Activated CD8-positive, alpha-beta memory T cell treated with anti-CD3 and anti-CD28 coated beads for 48 hours (primary cell): ENCODE data around the gene SULT1A2.
"Not testable (repeated sequence)": the region's sequence is repeated elsewhere in the genome, so short reads cannot be mapped to it uniquely, and the experiment has no call there.

ENCODE experiments used
- DNase-seq, 3 experiments: peaks; one replicate each; pipeline ENCODE4 v3.0.0-alpha.2; 2020; ENCODE audit warnings: low read depth in 2 of 3, low spot score in 2 of 3

Gene SULT1A2

DNA sequence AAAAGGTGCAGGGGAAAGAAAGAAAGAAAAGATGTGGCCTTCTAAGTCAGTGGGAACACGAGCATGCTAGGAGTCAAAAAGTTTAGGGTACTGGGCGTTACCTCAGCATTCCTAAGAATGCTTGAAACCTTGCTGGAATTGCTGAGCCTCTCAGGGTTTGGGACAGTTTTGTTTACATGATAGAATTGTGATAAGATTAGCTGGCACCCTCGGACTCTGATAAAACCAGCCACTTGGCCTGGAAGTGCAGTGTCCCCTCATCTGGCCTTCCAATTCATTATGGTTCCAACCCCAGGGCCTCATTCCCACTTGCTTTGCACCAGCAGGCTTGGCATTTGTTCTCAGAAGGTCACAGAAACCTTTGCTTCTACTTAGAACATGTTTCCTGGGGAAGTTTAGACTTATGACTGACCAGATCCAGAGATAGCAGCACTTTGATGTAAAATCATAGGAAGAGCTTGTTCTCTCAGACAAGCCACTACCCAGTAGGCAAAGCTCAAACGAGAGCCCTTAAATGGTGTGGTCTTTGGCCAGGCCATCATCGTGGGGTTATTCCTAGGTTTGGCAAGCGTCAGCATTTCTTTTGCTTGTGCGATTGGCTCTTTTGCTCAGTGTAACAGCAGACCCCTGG, 35.2 kb downstream of the SULT1A2 start:
- no peak for DNase-seq

GRCh38 chr16:28558456-28558855, 38.4 kb downstream of the SULT1A2 start:
- DNase-seq: no peak

DNA sequence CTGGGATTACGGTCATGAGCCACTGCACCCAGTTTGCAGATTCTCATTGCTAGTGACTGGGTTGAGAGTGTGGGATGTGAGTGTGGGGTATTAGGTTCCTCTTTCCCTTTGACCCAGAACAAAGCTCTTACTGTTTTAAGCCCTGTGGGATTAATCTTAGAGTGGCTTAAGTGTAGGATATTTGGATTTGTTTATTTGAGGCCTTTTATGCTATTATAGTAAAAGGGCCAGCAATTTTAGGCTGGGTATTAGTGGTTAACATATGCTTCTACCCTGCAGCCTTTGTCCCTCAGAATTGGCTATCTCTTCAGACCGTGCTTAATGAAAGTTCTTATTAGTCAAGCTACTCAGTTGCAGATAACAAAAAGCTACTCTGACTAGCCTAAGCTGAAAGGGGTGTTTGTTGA, 39.9 kb downstream of the SULT1A2 start:
- no peak for DNase-seq

- DNase-seq: no peak
Observed at GRCh38 chr16:28555561-28555960, 41.3 kb downstream of the SULT1A2 start.

- no peak for DNase-seq
Observed at GRCh38 chr16:28554634-28555423, 42.0 kb downstream of the SULT1A2 start.

GRCh38 chr16:28553776-28554633, 42.8 kb downstream of the SULT1A2 start, which contains the start of gene SGF29:
Gene SGF29 (plus strand): TSS chr16:28553920. CDS start chr16:28581070, 27,150 bp downstream.
- DNase-seq: peak; percentile 73 to 94 (median 83)

GRCh38 chr16:28549301-28549899, 47.5 kb downstream of the SULT1A2 start:
- DNase-seq: no peak

DNA sequence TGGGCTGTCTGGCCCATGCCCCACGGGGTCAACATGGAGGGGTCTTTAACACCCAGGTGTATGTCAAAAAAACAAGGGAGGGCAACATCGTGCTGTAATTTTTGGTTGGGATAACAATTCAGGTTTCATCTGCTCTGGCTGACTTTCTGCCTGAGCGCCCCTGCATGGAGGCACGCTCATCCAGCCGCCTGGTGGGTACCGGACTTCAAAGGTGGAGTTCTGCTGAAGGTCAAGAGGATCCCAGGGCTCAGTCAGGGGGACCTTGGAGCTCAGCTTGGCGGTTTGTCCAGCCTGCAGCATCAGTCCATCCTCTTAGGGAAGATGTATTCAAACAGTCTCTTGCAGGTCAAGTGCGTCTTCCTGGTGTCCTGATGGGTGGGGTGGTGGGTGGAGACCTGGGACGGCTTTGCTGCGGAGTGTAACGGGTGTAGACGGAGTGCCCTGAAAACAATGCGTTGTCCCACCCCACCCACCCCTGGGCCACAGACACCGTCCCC, 48.5 kb downstream of the SULT1A2 start:
- no peak for DNase-seq

GRCh38 chr16:28546626-28547025, 50.2 kb downstream of the SULT1A2 start:
- DNase-seq: no peak

DNA sequence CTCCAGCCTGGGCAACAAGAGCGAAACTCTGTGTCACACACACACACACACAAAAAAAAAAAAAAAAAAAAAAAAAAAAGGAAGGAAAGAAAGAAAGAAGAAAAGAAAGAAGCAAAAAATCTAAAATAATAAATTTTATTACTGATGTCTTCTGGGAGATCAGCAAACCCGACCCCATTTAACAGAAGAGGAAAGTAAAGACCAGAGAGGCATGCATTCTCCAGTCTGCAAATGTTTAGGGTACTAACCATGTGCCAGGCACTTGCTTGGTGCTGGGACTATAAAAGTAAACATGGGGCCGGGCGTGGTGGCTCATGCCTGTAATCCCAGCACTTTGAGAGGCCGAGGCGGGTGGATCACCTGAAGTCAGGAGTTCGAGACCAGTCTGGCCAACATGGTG, 50.9 kb downstream of the SULT1A2 start:
- not testable (repeated sequence) for DNase-seq

DNA sequence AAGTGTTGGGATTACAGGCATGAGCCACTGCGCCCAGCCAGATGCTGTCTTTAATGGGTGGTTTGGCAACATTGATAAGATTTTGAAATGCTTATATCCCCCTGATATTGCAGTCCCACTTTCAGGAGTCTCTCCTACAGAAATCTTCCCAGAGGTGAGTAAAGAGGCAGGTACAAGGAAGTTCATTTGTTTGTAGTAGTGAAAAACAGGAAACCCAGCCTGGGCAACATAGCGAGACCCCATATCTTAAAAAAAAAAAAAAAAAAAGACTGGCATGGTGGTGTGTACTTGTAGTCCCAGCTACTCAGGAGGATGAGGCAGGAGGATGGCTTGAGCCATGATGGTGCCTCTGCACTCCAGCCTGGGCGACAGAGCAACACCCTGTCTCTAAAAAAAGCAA, 51.9 kb downstream of the SULT1A2 start:
- no peak for DNase-seq

- DNase-seq: no peak
Observed at GRCh38 chr16:28543072-28543471, 53.8 kb downstream of the SULT1A2 start.

GRCh38 chr16:28542646-28543045, 54.2 kb downstream of the SULT1A2 start:
- DNase-seq: no peak
